Uterus (tissue), 2 donors: ENCODE results near the gene GUCD1.

Source experiments
- POLR2A ChIP-seq, 2 donors: fragments of 450-650 bp; IDR thresholded peaks; one replicate each; pipeline ENCODE4 v1.6.1; 2016; ENCODE audit warnings: antibody characterized with exemption in 2 of 2, mild to moderate bottlenecking in 1 of 2, moderate library complexity in 1 of 2
- TF ChIP-seq, protein P1 (sequence below), 4 experiments: fragments of 200-600 bp in 2 of 4; fragments of 450-650 bp in 2 of 4; sonication (generic) in 2 of 4; IDR thresholded peaks; one replicate each; pipeline ENCODE4 v1.5.1; 2016 to 2019; ENCODE audit warnings: antibody characterized with exemption in 4 of 4, mild to moderate bottlenecking in 2 of 4, moderate library complexity in 1 of 4

DNA sequence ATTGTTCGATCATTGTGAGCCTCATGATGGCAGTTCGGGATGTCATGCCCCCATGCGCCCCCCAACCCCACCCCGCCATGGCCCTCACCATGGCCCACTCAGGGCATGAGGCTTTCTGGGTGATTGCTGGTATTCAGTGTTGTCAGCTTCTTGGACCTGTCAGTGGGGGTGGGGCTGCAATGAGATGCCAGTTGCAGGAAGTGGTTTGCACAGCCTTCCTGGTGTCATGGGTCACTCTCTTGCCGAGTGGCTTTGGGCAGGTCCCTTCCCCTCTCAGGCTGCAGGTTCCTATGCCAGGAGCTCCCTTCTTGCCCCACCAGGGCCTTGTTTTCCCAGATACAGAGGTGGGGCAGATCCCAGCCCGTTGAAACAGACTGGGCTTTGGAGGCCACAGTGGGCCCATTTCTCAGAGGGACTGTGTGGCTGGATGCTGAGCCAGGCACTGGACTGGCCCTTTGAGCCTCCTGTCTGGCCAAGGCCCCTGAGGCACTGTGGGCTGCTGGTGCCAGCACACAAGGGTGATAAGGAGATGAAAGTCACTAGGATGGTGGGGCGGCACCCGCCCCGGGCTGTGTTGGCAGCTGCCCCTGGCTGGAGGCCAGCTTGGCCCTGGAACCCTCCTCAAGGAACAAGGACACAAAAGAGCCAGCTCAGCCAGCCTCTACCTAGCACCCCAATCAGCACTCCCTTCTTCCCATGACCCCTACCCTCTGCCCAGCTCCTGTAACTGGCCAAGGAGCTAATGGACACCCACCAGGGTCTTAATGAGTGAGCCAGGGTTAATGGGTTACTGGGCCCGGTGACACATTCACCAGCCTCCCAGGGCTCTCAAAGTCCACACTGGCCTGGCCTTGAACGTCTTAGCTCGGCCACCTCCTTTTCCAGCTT is 46.5 kb upstream of the GUCD1 start:
- TF ChIP-seq, protein P1, sequence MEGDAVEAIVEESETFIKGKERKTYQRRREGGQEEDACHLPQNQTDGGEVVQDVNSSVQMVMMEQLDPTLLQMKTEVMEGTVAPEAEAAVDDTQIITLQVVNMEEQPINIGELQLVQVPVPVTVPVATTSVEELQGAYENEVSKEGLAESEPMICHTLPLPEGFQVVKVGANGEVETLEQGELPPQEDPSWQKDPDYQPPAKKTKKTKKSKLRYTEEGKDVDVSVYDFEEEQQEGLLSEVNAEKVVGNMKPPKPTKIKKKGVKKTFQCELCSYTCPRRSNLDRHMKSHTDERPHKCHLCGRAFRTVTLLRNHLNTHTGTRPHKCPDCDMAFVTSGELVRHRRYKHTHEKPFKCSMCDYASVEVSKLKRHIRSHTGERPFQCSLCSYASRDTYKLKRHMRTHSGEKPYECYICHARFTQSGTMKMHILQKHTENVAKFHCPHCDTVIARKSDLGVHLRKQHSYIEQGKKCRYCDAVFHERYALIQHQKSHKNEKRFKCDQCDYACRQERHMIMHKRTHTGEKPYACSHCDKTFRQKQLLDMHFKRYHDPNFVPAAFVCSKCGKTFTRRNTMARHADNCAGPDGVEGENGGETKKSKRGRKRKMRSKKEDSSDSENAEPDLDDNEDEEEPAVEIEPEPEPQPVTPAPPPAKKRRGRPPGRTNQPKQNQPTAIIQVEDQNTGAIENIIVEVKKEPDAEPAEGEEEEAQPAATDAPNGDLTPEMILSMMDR (IDR thresholded peaks at IDR 0.05): no peak
- no peak for TF ChIP-seq POLR2A (IDR thresholded peaks at IDR 0.05)
